ENCODE results near the gene CD40.
"Not testable (repeated sequence)": the region's sequence is repeated elsewhere in the genome, so short reads cannot be mapped to it uniquely, and the experiment has no call there.

The CD40 gene

DNA sequence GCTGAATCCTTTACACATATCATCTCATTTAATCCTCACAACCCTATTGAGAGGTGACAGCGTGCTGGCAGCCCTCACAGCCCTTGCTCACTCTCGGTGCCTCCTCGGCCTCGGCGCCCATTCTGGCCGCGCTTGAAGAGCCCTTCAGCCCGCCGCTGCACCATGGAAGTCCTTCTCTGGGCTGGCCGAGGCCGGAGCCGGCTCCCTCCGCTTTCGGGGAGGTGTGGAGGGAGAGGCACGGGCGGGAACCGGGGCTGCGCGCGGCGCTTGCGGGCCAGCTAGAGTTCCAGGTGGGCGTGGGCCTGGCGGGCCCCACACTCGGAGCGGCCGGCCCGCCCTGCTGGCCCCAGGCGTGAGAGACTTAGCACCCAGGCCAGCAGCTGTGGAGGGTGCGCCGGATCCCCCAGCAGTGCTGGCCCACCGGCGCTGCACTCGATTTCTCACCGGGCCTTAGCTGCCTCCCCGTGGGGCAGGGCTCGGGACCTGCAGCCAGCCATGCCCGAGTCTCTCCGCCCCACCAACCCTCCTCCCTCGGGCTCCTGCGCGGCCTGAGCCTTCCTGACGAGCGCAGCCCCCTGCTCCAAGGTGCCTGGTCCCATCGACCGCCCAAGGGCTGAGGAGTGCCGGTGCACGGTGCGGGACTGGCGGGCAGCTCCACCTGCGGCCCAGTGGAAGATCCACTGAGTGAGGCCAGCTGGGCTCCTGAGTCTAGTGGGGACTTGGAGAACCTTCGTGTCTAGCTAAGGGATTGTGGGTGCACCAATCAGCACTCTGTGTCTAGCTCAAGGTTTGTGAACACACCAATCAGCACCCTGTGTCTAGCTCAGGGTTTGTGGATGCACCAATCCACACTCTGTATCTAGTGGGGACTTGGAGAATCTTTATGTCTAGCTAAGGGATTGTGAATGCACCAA is 26.2 kb upstream of the CD40 start:
- FAIRE-seq; DNase-seq (ENCODE audit: insufficient read length, low spot score): not testable (repeated sequence)

GRCh38 chr20:46093531-46093930 is 24.6 kb upstream of the CD40 start:
- DNase-seq (ENCODE audit: insufficient read length, low spot score) (no peak), FAIRE-seq (no peak)

- FAIRE-seq, result no peak
- DNase-seq (ENCODE audit: insufficient read length, low spot score), result no peak
Measured at GRCh38 chr20:46099491-46100287, 18.4 kb upstream of the CD40 start.

DNA sequence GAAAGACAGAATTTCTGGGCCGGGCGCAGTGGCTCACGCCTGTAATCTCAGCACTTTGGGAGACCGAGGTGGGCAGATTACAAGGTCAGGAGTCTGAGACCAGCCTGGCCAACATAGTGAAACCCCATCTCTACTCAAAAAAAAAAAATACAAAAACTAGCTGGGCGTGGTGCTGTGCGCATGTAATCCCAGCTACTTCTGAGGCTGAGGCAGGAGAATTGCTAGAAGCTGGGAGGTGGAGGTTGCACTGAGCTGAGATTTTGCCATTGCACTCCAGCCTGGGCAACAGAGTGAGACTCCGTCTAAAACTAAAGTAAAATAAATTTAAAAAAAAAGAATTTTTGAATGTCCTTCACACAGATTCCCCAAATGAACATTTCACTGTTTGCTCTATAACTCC is 17.7 kb upstream of the CD40 start:
- not testable (repeated sequence) for DNase-seq (ENCODE audit: insufficient read length, low spot score)

DNA sequence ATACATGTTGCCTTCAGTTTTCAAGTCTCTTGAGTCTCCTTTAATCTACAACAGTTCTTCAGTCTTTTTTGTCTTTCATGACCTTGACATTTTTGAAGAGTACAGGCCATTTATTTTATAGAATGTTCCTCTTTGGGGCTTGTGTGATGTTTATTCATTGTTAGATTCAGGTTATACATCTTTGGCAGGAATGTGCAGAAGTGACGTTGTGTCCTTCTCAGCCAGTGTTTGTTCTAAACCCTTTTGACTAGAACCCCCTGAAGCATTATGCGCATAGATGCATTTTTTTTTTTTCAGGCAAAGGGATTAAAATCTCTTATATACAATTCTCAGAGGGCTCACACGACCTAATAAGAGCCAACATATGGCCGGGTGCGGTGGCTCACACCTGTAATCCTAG is 17.1 kb upstream of the CD40 start:
- DNase-seq (ENCODE audit: insufficient read length, low spot score) (no peak), FAIRE-seq (no peak)

More for the DNA sequence above, 17.7 kb upstream of the CD40 start:
- not testable (repeated sequence) for FAIRE-seq

DNA sequence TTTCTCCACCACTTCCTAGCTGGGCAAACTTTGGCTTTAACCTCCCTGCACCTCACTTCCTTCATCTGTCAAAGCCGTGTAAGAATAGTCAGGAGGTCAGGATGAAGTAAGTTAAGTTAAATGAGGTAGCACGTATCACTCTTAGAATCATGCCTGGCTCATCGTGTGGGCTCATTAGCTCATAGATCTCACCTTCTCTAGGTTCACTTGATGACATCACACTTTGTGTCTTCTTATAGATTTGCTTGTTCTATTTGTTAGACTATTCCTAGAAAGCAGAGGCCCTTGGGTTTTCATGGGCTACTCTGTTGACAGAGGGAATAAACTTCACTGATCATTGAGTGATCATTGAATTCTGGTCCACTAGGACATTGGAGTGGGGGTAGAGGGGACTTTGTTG is 16.2 kb upstream of the CD40 start:
- no peak for DNase-seq (ENCODE audit: insufficient read length, low spot score)
- peak; percentile 80 for FAIRE-seq

GRCh38 chr20:46102940-46103339 is 15.2 kb upstream of the CD40 start:
- FAIRE-seq (no peak), DNase-seq (ENCODE audit: insufficient read length, low spot score) (no peak)

DNA sequence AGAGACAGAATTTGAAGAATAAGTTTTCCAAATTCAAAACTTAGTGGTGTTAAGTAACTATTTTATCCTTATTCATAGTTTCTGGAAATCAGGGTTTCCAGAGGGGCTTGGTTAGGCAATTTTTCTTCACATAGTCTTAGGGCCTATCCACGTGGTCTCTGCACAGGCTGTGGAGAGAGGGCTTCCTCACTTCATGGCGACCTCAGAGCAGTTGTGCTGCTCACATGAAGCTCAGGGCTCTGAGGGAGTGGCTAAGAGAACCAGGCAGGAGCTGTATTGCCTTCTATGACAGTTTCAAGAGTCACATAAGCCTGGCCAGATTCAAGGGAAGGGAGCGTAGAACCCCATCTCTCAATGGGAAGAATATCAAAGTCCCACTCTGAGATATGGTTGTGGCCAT is 13.9 kb upstream of the CD40 start:
- FAIRE-seq (no peak), DNase-seq (ENCODE audit: insufficient read length, low spot score) (no peak)

GRCh38 chr20:46107061-46107460 is 11.1 kb upstream of the CD40 start:
- peak; percentile 58 for FAIRE-seq
- no peak for DNase-seq (ENCODE audit: insufficient read length, low spot score)

DNA sequence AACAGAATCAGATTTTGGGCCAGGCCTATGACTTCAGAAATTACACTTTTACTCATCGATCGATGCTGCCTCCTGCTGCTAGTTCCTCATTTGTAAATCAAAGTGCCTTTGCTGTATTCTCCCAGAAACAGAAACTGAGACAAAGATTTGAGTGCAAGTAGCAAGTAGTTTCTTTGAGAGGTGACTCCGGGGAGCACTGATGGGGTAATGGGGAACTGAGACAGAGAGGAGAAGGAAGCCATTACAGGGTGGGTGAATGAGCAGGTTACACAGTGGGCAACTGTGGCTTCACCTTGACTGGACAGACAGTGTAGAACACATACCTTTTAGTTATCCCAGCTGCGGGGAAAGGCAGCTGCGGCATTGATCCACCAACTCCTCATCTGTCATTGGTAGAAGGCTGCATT is 9.7 kb upstream of the CD40 start:
- FAIRE-seq (peak; percentile 76), DNase-seq (ENCODE audit: insufficient read length, low spot score) (no peak)

- DNase-seq (ENCODE audit: insufficient read length, low spot score), result no peak
- no peak for FAIRE-seq
Measured at GRCh38 chr20:46108976-46109375, 9.1 kb upstream of the CD40 start.

DNA sequence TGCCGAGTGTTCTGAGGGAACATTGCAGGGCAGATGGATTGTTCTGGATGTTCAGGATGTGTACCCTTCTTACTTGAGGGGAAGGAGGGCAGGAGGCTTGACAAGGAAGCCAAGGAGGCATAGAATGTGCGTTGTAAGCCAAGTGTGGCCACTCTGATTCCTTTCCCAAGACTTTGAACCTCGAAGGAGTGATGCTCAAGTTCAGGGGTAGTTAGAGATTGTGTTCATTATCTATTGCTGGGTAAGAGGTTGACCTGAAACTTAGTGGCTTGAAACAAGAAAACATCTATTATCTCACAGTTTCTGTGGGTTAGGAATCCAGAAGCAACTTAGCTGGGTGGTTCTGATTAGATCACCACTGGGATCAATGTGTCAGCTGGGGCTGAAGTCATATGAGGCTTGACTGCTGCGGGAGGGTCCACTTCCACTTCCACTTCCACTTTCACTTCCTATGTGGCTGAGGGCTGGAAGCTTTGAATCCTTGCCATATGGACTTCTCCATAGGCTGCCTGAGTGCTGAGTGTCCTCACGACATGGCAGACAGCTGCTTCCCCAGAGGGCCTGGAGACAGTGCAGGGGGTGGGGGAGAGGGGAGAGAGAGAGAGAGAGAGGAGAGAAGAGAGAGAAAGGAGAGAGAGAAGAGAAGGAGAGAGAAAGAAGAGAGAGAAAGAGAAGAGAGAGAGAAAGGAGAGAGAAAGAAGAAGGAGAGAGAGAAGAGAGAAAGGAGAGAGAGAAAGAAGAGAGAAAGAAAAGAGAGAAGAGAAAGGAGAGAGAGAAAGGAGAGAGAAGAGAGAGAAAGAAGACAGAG is 6.9 kb upstream of the CD40 start:
- DNase-seq (ENCODE audit: insufficient read length, low spot score) (no peak), FAIRE-seq (peak; percentile 96)

- FAIRE-seq (no peak), DNase-seq (ENCODE audit: insufficient read length, low spot score) (no peak)
Measured at GRCh38 chr20:46111836-46112212, 6.3 kb upstream of the CD40 start.

DNA sequence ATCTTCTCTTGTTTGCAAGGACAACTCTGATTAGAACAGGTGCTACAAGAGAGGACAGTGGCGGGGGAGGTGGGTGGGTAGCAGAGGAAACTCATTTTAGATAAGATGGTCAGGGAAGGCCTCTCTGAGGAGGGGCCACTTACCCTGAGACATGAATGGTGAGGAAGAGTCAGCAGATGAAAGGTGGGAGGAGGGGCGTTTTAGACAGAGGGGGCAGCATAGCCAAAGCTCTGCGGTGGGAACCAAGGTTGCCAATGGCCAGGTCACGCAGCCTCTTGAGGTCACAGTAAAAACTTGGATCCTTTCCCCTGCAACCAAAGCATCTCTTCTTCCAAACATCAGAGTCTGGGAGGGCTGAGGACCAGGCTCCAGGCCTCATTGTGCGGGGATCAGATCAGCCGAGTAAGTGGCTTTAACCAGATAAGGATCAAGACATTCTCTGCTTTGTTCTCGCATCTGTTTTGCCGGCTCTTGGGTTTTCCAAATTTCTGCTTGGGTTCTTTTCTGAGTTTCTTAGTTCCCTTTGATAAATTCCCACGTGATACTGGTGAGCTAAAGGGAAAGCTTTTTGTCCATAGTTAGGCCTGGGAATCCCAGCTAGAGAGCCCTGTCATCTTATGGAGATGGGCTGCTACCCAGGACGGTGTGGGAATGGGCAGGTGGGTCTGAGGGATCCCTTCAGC is 5.5 kb upstream of the CD40 start:
- no peak for FAIRE-seq

DNA sequence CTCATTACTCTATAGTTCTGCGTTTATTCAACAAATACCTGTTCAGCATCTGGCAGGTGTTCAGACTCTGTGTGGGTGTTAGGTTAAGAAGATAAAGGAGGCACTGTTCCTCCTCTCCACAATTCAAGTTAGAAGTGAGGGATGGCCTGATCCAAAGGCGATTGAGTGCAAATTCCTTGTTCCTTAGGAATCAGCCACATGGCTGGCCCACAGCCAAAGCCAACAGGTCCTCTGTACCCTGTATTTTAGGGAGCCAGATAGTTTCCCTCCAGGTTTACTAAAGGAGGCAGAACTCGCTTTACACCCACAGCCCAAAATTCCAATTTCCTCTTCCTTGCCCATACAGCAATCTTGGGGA is 5.0 kb upstream of the CD40 start:
- DNase-seq (ENCODE audit: insufficient read length, low spot score), result no peak
- FAIRE-seq, result no peak

More for the DNA sequence above, 5.5 kb upstream of the CD40 start:
- DNase-seq (ENCODE audit: insufficient read length, low spot score), result no peak

- DNase-seq (ENCODE audit: insufficient read length, low spot score) (no peak), FAIRE-seq (no peak)
Measured at GRCh38 chr20:46114449-46114848, 3.7 kb upstream of the CD40 start.

DNA sequence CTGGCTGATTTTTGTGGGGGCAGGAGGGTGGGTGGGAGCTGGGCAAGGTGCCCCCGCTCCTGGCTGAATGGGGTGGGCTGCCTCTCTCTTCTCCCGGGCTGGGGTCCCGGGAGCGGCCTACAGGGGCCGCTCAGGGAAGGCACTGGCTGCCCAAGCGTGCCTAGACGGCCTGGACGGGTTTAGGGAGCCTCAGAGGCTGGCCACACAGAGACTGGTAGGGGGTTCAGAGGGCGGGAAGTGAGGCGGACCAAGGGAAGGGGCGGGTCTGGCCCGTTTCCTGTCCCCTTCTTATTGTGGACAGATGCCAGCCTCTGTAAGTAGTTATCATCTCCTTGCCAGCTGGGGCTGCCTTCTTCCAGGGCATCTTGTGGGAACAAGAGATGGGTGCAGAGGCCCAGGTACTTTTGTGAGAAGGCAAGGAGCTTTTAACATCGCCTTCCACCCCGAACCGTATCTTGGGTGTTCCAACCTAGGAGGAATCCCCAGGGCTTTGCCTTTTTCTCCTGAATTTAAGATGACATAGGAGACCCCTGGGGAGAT is 437 bp downstream of the CD40 start:
- DNase-seq (ENCODE audit: insufficient read length, low spot score) (no peak), FAIRE-seq (no peak)

DNA sequence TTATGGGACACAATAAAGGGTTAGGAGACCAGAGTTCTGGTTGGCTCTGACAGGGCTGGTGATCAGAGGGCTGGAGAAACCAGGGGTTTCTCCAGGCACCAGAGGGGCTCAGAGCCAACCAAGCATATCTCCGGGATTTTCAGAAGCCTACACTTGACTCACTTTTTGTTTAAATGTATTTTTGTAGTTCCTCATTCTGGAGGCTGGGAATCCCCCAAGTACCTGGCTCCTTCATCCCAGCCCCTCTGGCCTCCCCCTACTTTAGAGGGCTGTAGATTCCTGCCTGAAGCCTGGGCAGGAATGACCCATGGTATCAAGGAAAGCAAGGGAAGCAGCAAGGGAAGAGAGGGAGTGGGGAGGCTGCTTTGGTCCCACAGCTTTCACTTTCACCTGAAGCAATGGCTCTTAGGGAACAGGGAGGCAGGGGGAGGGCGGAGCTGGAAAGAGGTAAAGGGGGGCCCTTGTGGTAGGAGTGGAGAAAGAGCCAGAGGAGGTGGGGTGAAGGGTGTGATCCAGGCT is 973 bp downstream of the CD40 start:
- DNase-seq (ENCODE audit: insufficient read length, low spot score) (no peak), FAIRE-seq (no peak)

- DNase-seq (ENCODE audit: insufficient read length, low spot score) (no peak), FAIRE-seq (no peak)
Measured at GRCh38 chr20:46119547-46119946, 1.4 kb downstream of the CD40 start.

DNA sequence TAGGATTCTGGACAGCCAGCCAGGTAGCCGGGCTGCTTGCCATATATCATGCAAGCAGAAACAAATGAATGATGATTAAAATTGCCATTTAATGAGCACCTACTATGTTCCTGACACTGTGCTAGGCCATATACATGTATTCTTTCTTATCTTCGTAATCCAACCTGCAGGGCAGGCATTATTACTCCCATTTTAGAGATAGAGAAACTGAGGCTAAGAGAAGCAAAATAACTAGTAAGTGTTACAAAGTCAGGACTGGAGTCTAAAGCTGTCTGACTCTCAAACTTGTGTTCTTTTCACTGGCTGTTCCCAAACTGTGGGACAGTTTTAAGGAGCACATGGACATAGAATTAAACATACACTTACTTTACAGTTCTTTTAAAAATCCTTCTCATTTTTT is 2.0 kb downstream of the CD40 start:
- DNase-seq (ENCODE audit: insufficient read length, low spot score) (no peak), FAIRE-seq (peak; percentile 36)
